Measurements from ENCODE around the gene KDM5B.
"Not testable (repeated sequence)": the region's sequence is repeated elsewhere in the genome, so short reads cannot be mapped to it uniquely, and the experiment has no call there.

DNA sequence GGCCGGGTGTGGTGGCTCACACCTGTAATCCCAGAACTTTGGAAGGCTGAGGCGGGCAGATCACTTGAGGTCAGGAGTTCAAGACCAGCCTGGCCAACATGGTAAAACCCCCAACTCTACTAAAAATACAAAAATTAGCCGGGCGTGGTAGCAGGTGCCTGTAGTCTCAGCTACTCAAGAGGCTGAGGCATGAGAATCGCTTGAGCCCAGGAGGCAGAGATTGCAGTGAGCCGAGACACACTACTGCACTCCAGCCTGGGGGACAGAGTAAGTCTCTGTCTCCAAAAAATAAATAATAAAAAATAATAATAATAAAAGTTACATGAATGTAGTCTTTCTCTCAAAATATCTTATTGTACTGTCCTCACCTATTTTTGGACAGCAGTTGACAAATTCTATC lies 13.3 kb downstream of the KDM5B start:
- TF ChIP-seq, protein P1, sequence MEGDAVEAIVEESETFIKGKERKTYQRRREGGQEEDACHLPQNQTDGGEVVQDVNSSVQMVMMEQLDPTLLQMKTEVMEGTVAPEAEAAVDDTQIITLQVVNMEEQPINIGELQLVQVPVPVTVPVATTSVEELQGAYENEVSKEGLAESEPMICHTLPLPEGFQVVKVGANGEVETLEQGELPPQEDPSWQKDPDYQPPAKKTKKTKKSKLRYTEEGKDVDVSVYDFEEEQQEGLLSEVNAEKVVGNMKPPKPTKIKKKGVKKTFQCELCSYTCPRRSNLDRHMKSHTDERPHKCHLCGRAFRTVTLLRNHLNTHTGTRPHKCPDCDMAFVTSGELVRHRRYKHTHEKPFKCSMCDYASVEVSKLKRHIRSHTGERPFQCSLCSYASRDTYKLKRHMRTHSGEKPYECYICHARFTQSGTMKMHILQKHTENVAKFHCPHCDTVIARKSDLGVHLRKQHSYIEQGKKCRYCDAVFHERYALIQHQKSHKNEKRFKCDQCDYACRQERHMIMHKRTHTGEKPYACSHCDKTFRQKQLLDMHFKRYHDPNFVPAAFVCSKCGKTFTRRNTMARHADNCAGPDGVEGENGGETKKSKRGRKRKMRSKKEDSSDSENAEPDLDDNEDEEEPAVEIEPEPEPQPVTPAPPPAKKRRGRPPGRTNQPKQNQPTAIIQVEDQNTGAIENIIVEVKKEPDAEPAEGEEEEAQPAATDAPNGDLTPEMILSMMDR (IDR thresholded peaks at IDR 0.05; ENCODE audit: low read length) = not testable (repeated sequence)
- not testable (repeated sequence) for TF ChIP-seq EZH2phosphoT487 (IDR thresholded peaks at IDR 0.05; ENCODE audit: low read length)
